Measurements from ENCODE around the gene MIOX.

MIOX gene

GRCh38 chr22:50474710-50475651, 11.7 kb upstream of the MIOX start, which contains the start of gene SBF1:
SBF1 (minus strand) TSS chr22:50475035; CDS start chr22:50474840, 195 bp downstream.
- DNase-seq: peak; percentile 95

DNA sequence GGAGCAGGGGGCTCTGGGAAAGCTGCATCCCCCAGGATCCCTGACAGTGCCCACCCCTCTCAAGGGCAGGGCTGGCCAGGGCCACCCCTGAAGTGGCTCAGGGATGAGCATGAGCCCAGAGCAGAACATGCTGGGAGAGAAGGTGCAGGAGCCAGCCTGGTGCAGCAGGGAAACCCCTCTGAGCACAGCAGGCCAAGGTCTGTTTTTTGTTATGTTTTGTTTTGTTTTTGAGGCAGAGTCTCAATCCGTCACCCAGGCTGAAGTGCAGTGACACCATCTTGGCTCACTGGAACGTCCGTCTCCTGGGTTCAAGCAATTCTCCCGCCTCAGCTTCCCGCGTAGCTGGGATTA, 11.0 kb upstream of the MIOX start:
- DNase-seq: no peak

GRCh38 chr22:50476868-50477267, 9.8 kb upstream of the MIOX start:
- no peak for DNase-seq

GRCh38 chr22:50477923-50478322, 8.7 kb upstream of the MIOX start:
- DNase-seq: no peak

DNA sequence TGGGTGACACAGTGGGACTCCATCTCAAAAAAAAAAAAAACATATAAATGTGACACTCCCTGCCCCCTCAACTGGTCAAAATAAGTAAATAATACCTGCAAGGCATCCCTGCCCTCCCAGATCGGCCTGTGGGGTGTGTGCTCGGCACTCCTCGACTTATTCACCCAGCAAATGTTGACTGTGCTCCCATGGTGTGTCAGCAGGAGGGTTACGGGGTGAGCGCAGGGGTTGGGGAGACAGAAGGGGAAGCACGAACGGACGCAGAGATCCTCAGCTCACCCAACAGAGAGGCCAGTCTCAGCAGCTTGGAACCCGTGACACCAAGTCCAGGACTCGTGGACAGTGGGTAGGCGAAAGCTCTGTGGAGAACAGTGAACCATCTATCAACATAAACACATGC, 6.9 kb upstream of the MIOX start:
- no peak for DNase-seq

GRCh38 chr22:50481045-50481439, 5.6 kb upstream of the MIOX start:
- DNase-seq: no peak

- DNase-seq: peak; percentile 34
Observed at GRCh38 chr22:50481440-50482106, 5.1 kb upstream of the MIOX start, which contains the start of gene ADM2. ADM2 (plus strand) TSS chr22:50481543; CDS start chr22:50481848, 305 bp downstream.

DNA sequence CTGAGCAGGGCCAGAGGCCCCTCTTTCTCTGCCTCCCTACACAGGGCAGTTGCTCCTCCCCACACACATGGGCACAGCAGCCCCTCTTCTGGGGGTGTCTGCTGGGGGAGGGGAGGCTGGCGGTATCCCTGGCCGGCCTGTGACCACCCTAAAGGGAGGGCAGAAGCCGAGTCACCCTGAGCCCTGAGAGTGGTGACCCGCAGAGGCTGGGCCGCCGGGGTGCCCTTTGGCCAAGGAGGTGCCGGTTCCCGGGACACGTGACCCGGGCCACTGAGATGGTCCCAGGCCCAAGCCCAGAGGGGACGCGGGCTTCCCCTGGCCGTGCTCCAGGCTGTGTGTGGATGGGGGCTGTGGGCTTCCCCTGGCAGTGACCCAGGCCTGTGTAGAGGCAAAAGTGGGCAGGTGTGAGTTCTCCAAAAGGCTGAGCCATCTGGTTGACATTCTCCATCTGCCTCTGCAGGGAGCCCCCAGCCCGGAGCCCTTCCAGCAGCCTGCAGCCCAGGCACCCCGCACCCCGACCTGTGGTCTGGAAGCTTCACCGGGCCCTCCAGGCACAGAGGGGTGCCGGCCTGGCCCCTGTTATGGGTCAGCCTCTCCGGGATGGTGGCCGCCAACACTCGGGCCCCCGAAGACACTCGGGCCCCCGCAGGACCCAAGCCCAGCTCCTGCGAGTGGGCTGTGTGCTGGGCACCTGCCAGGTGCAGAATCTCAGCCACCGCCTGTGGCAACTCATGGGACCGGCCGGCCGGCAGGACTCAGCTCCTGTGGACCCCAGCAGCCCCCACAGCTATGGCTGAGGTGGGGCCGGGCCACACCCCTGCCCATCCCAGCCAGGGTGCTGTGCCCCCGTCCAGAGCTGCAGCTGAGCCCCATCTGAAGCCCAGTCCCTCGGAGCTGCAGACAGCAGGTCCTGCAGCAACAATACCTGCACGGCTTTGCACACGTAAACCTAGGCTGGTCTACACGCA, 4.3 kb upstream of the MIOX start:
- no peak for DNase-seq

- DNase-seq: no peak
Observed at GRCh38 chr22:50483106-50483505, 3.6 kb upstream of the MIOX start.

DNA sequence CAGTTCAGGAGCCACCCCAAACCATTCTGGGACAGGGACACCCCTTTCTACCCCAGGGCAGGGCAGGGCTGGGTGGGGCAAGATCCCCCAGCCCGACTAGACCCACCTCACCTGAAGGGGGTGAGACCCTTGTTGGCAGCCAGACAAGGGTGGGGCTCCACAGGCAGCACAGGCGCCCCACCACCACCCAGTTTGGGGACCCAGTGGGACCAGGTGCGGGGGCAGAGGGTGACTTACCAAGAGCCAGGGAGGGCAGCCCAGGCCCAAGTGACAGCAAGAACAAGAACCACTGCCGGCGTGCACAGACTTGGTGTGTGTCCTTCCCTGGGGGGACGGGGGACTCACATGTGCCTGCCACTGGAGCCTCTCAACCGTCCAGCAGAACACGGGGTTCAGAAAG, 3.1 kb upstream of the MIOX start:
- DNase-seq: no peak

GRCh38 chr22:50483977-50484853, 2.4 kb upstream of the MIOX start:
- DNase-seq: no peak

DNA sequence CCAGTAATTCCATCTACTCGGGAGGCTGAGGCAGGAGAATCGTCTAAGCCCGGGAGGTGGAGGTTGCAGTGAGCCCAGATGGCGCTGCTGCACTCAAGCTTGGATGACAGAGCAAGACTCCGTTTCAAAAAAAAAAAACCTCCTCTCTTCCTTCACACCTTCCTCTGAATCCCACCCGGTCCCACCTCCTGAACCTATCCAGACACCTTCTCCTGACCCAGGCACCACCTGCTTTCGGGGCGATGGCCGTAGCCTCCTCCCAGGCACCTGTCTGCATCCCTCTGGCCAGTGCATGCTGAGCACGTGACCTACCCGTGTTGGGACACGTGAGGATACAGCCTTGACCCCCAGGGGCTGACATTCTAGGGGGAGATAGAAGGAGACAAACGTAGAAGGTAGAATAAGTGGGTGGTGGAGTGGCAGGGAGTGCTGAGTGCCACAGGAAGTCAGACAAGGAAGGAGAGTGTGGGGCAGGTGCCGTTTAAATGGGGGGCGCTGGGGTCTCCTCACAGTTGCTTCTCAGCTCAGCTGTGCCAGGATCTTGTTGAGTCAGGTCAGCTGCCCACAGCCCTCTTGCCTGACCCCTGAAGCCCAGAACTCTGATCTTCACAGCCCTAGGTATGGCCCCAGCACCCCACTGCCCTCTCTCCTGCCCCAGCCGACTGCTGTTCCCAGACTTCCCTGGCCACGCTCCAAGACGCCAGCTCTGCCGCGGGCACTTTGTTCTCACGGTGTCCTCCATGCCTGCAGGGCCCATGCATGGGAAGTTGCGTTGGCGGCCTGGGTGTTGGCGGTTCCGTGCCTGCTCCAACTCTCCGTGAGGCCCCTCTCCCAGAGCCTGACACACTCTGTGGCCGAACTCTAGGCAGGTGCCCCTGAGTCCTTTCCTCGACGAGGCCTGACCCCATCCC, 1.2 kb upstream of the MIOX start:
- DNase-seq: no peak

- DNase-seq: no peak
Observed at GRCh38 chr22:50487290-50488005, 789 bp downstream of the MIOX start.

DNA sequence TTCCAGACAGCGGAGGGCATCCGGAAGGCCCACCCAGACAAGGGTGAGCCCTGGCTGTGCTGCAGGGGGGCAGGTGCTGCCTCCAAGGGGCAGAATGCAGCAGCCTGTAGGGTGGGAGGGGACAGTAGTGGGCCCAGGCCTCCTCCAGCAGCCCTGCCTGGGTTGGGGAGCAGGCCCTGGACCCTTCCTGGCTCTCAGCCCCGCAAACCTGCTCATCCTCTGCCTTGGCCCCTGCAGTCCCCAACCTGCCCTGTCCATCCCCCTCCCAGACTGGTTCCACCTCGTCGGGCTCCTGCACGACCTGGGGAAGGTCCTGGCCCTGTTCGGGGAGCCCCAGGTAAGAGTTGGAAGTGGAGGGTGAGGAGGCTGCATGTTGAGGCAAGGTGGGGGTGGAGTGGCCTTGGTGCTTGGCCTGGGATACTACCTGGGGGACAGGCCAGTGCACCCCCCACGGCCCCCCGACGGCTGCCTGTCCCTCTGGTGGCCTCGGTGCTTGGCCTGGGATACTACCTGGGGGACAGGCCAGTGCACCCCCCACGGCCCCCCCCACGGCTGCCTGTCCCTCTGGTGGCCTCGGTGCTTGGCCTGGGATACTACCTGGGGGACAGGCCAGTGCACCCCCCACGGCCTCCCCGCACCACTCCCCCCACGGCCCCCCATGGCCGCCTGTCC, 1.5 kb downstream of the MIOX start:
- DNase-seq: no peak

DNA sequence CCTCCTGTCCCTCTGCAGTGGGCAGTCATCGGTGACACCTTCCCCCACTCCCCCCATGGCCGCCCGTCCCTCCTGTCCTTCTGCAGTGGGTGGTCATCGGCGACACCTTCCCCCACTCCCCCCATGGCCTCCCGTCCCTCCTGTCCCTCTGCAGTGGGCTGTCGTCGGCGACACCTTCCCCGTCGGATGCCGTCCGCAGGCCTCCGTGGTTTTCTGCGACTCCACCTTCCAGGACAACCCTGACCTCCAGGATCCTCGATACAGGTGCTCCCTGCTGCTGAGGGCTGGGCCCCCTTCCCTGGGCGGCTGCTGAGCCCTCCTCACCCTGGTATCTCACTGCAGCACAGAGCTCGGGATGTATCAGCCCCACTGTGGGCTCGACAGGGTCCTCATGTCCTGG, 2.2 kb downstream of the MIOX start:
- DNase-seq: no peak

DNA sequence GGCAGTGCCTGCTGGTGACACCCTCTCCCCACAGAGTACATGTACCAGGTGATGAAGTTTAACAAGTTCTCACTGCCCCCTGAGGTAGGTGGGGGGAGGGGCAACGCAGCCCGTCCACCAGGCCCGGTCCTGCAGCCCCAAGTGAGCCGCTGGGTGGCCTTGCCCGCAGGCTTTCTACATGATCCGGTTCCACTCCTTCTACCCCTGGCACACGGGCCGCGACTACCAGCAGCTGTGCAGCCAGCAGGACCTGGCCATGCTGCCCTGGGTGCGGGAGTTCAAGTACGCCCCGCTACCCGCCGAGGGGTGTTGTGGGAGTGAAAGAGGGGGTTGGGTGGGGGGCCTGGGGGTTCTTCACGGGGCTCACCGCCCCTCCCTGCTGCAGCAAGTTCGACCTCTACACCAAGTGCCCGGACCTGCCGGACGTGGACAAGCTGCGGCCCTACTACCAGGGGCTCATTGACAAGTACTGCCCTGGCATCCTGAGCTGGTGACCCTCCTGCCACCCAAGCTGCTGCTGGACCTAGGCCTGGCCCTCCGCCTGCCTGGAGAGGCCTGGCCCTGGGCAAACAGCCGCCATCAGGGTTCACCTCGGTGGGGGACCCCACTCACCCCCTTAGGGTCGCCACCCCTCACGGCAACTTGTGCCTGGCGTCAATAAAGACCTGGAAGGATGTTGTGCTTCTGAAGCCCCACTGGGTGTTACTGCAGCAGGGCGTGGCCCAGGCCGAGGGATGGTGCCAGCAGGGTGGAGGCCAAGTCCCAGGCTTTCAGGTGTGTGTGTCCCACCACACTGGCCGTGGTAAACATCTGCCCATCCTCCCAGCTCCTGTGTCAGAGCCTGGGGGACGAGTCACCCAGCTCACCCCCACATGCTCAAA, 2.9 kb downstream of the MIOX start:
- no peak for DNase-seq

DNA sequence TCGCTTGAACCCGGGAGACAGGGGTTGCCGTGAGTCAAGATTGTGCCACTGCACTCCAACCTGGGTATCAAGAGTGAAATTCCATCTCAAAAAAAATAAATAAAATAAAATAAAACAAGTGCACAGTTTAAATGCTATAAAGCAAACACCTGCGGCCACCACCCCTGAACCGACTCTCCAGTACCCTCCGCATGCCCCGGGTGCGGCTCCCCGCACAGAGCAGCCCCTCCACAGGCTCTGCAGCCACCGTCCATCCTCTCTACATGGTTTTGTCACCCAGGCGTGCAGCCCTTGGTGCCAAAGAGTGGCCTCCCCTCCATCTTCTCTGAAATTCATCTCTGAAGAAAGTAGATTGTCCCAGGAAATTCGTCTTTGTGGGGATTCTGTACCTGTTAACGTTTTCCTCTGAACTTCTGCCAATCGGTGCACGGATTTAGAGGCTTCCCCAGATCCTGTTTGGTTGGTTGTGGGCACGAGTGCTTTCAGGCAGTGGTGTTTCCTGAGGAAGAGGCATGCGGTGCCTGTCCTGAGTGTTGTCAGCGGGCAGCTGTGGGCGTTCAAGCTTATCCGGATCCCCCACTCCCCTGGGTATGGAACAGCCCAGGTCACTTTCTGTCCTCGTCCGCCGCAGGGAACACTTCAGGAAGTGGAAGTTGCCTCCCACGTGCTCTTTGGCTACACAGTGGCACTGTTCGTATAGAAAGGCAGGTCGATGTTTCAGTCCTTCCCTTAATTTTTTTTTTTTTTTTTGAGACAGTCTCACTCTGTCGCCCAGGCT, 4.1 kb downstream of the MIOX start:
- DNase-seq: peak; percentile 52

- no peak for DNase-seq
Observed at GRCh38 chr22:50497093-50497492, 10.4 kb downstream of the MIOX start.
